GM12891 (cell line): Measurements from ENCODE around the gene CHORDC1.
A peak's percentile ranks its signal among the peaks of the same experiment; 100 is the strongest.

Experiments
- PAX5 ChIP-seq: IDR thresholded peaks from 2 replicates; pipeline ENCODE4 v1.6.1; 2011; ENCODE audit warnings: low read length, moderate library complexity, mild to moderate bottlenecking; ENCODE audit not compliant: insufficient read depth, severe bottlenecking
- POLR2A ChIP-seq: IDR thresholded peaks from 2 replicates; pipeline ENCODE4 v1.6.1; 2011; ENCODE audit warnings: low read depth, low read length, control low read depth
- POLR2AphosphoS5 ChIP-seq: IDR thresholded peaks from 2 replicates; pipeline ENCODE4 v1.6.1; 2011; ENCODE audit warnings: low read depth, low read length, control low read depth
- SPI1 ChIP-seq: IDR thresholded peaks from 2 replicates; pipeline ENCODE4 v1.6.1; 2011; ENCODE audit warnings: low read depth, low read length, control low read depth
- TAF1 ChIP-seq: IDR thresholded peaks from 2 replicates; pipeline ENCODE4 v1.6.1; 2011; ENCODE audit warnings: low read depth, low read length, control low read depth

DNA sequence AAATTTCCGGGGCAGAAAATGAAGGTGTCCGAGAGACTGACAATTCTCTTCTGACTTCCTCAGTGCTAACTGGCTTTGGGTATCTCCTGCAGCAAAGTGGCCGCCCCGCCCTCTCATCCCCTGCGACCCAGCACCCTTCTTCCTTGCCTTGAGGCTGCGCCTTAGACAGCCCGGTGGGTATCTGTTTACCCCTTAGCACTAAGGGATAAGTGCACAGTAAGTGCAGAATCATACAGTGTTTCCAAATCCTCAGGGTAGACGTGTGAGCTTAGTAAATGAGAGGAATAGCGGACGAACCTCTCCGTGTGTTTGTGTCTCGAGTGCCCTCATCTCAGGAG, 368 bp upstream of the CHORDC1 start:
- no peak for TF ChIP-seq POLR2AphosphoS5
- no peak for TF ChIP-seq POLR2A
- TF ChIP-seq TAF1, result no peak; the same call in 1 of the 2 replicates
- TF ChIP-seq SPI1, result peak; percentile 17; the same call in 1 of the 2 replicates
- no peak for TF ChIP-seq PAX5
